GM20431 (cell line): ENCODE results near the gene MUSK.
"Not testable (repeated sequence)": the region's sequence is repeated elsewhere in the genome, so short reads cannot be mapped to it uniquely, and the experiment has no call there.

Experiments used
- in situ Hi-C: fragments of 300-500 bp; cut with MseI, MboI; formaldehyde crosslinking; loops from one replicate; pipeline ENCODE4 v1.15.0; 2020; ENCODE audit warnings: low sequenced_read_pairs; ENCODE audit not compliant: unreplicated experiment

MUSK gene

GRCh38 chr9:110802416-110803035 is 133.9 kb downstream of the MUSK start:
- in situ Hi-C loops: loop anchor here (25.0 kb wide), 1 partner anchor 110 kb away; no protein-coding TSS in a partner anchor

- in situ Hi-C loops: loop anchor here (25.0 kb wide), 1 partner anchor 104 kb away; no protein-coding TSS in a partner anchor
Measured at GRCh38 chr9:110807956-110808598, 139.5 kb downstream of the MUSK start.

- in situ Hi-C loops: loop anchor here (25.0 kb wide), 1 partner anchor 104 kb away; no protein-coding TSS in a partner anchor
Measured at GRCh38 chr9:110808599-110808980, 140.0 kb downstream of the MUSK start.

GRCh38 chr9:110809038-110809595 is 140.5 kb downstream of the MUSK start:
- in situ Hi-C loops: loop anchor here (25.0 kb wide), 1 partner anchor 103 kb away; no protein-coding TSS in a partner anchor

GRCh38 chr9:110810262-110810976 is 141.8 kb downstream of the MUSK start:
- in situ Hi-C loops: loop anchor here (25.0 kb wide), 1 partner anchor 102 kb away; no protein-coding TSS in a partner anchor

- in situ Hi-C loops: loop anchor here (25.0 kb wide), 1 partner anchor 99 kb away; no protein-coding TSS in a partner anchor
Measured at GRCh38 chr9:110812886-110813285, 144.3 kb downstream of the MUSK start.

- in situ Hi-C loops: loop anchor here (25.0 kb wide), 1 partner anchor 98 kb away; no protein-coding TSS in a partner anchor
Measured at GRCh38 chr9:110814159-110814558, 145.6 kb downstream of the MUSK start.

GRCh38 chr9:110815361-110815760 is 146.8 kb downstream of the MUSK start:
- in situ Hi-C loops: loop anchor here (25.0 kb wide), 1 partner anchor 97 kb away; no protein-coding TSS in a partner anchor

- in situ Hi-C loops: loop anchor here (25.0 kb wide), 1 partner anchor 92 kb away; no protein-coding TSS in a partner anchor
Measured at GRCh38 chr9:110820381-110820780, 151.8 kb downstream of the MUSK start.

- in situ Hi-C loops: loop anchor here (25.0 kb wide), 1 partner anchor 91 kb away; no protein-coding TSS in a partner anchor
Measured at GRCh38 chr9:110821064-110821463, 152.5 kb downstream of the MUSK start.

- in situ Hi-C loops: not testable (repeated sequence)
Measured at GRCh38 chr9:110825129-110825528, 156.5 kb downstream of the MUSK start.

GRCh38 chr9:110825950-110826349 is 157.4 kb downstream of the MUSK start:
- in situ Hi-C loops: no loop called here

GRCh38 chr9:110826400-110826799 is 157.8 kb downstream of the MUSK start:
- in situ Hi-C loops: not testable (repeated sequence)

- in situ Hi-C loops: no loop called here
Measured at GRCh38 chr9:110828264-110828663, 159.7 kb downstream of the MUSK start.

- in situ Hi-C loops: no loop called here
Measured at GRCh38 chr9:110830495-110830894, 161.9 kb downstream of the MUSK start.

GRCh38 chr9:110832926-110833325 is 164.3 kb downstream of the MUSK start:
- in situ Hi-C loops: no loop called here

- in situ Hi-C loops: no loop called here
Measured at GRCh38 chr9:110835404-110835803, 166.8 kb downstream of the MUSK start.

GRCh38 chr9:110835859-110836271 is 167.3 kb downstream of the MUSK start:
- in situ Hi-C loops: no loop called here

- in situ Hi-C loops: no loop called here
Measured at GRCh38 chr9:110837401-110838005, 168.9 kb downstream of the MUSK start.

- in situ Hi-C loops: no loop called here
Measured at GRCh38 chr9:110842169-110842568, 173.6 kb downstream of the MUSK start.
